ENCODE data around the gene PILRA. TPM values are rescaled to one million over a fixed set of nuclear protein-coding genes. Genes with fewer than 3 reads are reported as not detected.
"Not testable (repeated sequence)": the region's sequence is repeated elsewhere in the genome, so short reads cannot be mapped to it uniquely, and the experiment has no call there.

PILRA gene
- 10 to 100 TPM in 1 of 2 donors, 1 to 10 TPM in 1; 2.1 to 12.8 TPM for total RNA-seq
- 11.0 TPM for polyA plus RNA-seq (2013, experiment 1 of 2)
- 8.7 TPM for polyA plus RNA-seq (2013, experiment 2 of 2)
- long read RNA-seq, experiment 1: 0 reads
- long read RNA-seq, experiment 2: 0 reads
- long read RNA-seq, experiment 3, partial matches to known transcripts: 0 of 1 reads
- long read RNA-seq, experiment 3, other reads (novel, unspliced or antisense): 1 of 1 reads
- long read RNA-seq, experiment 4: 0 reads

DNA sequence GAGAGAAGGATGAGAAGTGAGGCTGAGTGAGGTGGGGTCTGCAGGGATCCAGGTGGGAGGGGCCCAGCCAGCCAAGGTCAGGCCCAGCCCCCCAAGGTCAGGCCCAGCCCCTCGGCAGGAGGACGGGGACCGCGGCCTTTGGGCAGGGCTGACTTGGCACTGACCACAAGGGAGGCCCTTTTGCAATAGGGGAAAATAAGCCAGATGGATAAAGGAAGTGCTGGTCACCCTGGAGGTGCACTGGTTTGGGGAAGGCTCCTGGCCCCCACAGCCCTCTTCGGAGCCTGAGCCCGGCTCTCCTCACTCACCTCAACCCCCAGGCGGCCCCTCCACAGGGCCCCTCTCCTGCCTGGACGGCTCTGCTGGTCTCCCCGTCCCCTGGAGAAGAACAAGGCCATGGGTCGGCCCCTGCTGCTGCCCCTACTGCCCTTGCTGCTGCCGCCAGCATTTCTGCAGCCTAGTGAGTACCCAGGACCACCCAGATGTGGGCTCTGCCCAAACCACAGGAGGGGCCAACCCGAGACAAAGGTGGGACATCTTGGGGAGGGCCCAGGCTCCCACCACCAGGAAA is at the start of gene PILRA:
Gene PILRA (plus strand): TSS at position 227 of the 571 bp plus-strand sequence. CDS start 170 bp downstream, at position 397.
- H3K4me1 ChIP-seq (ENCODE audit: control insufficient read depth, insufficient read depth, low read length): no peaks in the 10 kb centered on the region
- Mint-ChIP-seq H3K27ac (no peak within 1 kb of the TSS), H3K36me3 (ENCODE audit: low read depth) (no peaks in the 10 kb centered on the region), H3K4me3 (no peak within 1 kb of the TSS), H3K4me1 (peaks cover 5% of the 10 kb centered on the region), H3K27me3 (ENCODE audit: insufficient read depth) (no peaks in the 10 kb centered on the region), H3K9me3 (no peaks in the 10 kb centered on the region)
- H3K27me3 ChIP-seq (ENCODE audit: control insufficient read depth, insufficient read depth, low read length, poor library complexity, severe bottlenecking): no peaks in the 10 kb centered on the region
- H3K9ac ChIP-seq (ENCODE audit: extremely low read depth, low read length, poor library complexity, severe bottlenecking): no peak within 1 kb of the TSS
- WGBS, 2 experiments (ENCODE audit: insufficient coverage in 1 of 2, insufficient read length in 1 of 2): 84 to 93% methylated on average over 7 to 12 of the region's 12 CpGs
- no peaks in the 10 kb centered on the region for H3K9me3 ChIP-seq (ENCODE audit: control insufficient read depth, low read length)
- no peak within 1 kb of the TSS for H3K4me3 ChIP-seq (ENCODE audit: low read length)
- TF ChIP-seq, protein P1, sequence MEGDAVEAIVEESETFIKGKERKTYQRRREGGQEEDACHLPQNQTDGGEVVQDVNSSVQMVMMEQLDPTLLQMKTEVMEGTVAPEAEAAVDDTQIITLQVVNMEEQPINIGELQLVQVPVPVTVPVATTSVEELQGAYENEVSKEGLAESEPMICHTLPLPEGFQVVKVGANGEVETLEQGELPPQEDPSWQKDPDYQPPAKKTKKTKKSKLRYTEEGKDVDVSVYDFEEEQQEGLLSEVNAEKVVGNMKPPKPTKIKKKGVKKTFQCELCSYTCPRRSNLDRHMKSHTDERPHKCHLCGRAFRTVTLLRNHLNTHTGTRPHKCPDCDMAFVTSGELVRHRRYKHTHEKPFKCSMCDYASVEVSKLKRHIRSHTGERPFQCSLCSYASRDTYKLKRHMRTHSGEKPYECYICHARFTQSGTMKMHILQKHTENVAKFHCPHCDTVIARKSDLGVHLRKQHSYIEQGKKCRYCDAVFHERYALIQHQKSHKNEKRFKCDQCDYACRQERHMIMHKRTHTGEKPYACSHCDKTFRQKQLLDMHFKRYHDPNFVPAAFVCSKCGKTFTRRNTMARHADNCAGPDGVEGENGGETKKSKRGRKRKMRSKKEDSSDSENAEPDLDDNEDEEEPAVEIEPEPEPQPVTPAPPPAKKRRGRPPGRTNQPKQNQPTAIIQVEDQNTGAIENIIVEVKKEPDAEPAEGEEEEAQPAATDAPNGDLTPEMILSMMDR (conservative IDR thresholded peaks at IDR 0.05): no peak
- no peak for DNase-seq
- H3K36me3 ChIP-seq (ENCODE audit: control insufficient read depth, insufficient read depth, low read length): peaks cover 3% of the 10 kb centered on the region
- H3K27ac ChIP-seq (ENCODE audit: low read depth, low read length): no peak within 1 kb of the TSS

DNA sequence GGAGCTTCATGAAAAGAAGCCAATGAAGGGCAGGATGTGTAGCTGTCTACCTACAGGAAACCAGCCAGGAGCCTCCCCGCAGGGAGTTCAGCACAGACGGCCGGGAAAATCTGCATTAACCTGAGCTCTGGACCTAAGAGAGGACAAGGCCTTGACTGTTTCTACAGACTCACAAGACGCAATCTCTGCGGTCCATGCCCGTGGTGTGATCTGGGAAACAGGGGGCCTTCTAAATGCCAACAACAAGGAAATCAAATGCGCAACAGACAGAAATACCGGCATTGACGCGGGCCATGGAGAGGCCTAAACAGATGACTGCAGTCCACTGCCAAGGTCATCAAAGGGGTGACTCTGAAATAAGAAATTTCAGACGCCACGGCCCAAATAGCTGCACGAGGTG is 49.1 kb upstream of the PILRA start:
- not testable (repeated sequence) for H3K27ac Mint-ChIP-seq
- 94 to 100% methylated on average over 3 to 11 of the region's 13 CpGs for WGBS, 2 experiments (ENCODE audit: insufficient coverage in 1 of 2, insufficient read length in 1 of 2)

DNA sequence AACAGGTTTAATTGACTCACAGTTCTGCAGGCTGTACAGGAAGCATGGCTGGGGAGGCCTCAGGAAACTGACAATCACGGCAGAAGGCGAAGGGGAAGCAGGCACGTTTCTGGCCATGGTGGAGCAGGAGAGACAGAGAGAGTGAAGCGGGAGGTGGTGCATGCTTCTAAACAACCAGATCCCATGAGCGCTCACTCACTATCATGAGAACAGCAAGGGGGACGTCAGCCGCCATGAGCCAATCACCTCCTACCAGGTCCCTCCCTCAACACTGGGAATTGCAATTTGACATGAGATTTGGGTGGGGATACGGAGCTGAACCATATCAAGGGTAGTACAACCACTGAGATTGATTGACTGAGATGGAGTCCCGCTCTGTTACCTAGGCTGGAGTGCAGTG is 47.6 kb upstream of the PILRA start:
- H3K27me3 ChIP-seq (ENCODE audit: control insufficient read depth, insufficient read depth, low read length, poor library complexity, severe bottlenecking); H3K9me3 Mint-ChIP-seq; H3K27me3 Mint-ChIP-seq (ENCODE audit: insufficient read depth); H3K4me3 Mint-ChIP-seq; H3K4me3 ChIP-seq (ENCODE audit: low read length); H3K27ac ChIP-seq (ENCODE audit: low read depth, low read length); DNase-seq; H3K4me1 ChIP-seq (ENCODE audit: control insufficient read depth, insufficient read depth, low read length); H3K9ac ChIP-seq (ENCODE audit: extremely low read depth, low read length, poor library complexity, severe bottlenecking); H3K9me3 ChIP-seq (ENCODE audit: control insufficient read depth, low read length); H3K4me1 Mint-ChIP-seq; H3K27ac Mint-ChIP-seq: not testable (repeated sequence)
- whole genome bisulfite sequencing, 2 experiments (ENCODE audit: insufficient coverage in 1 of 2, insufficient read length in 1 of 2): 88 to 95% methylated on average over 5 to 9 of the region's 9 CpGs
- H3K36me3 ChIP-seq (ENCODE audit: control insufficient read depth, insufficient read depth, low read length): peaks cover 11% of the 10 kb centered on the region
- peaks cover 39% of the 10 kb centered on the region for H3K36me3 Mint-ChIP-seq (ENCODE audit: low read depth)

More for the DNA sequence above, 49.1 kb upstream of the PILRA start:
- not testable (repeated sequence) for DNase-seq; H3K27me3 ChIP-seq (ENCODE audit: control insufficient read depth, insufficient read depth, low read length, poor library complexity, severe bottlenecking); H3K4me1 Mint-ChIP-seq; H3K27ac ChIP-seq (ENCODE audit: low read depth, low read length); H3K4me3 ChIP-seq (ENCODE audit: low read length); H3K27me3 Mint-ChIP-seq (ENCODE audit: insufficient read depth); H3K9ac ChIP-seq (ENCODE audit: extremely low read depth, low read length, poor library complexity, severe bottlenecking); H3K9me3 Mint-ChIP-seq; H3K4me3 Mint-ChIP-seq; H3K4me1 ChIP-seq (ENCODE audit: control insufficient read depth, insufficient read depth, low read length); H3K9me3 ChIP-seq (ENCODE audit: control insufficient read depth, low read length)
- H3K36me3 Mint-ChIP-seq (ENCODE audit: low read depth): peaks cover 48% of the 10 kb centered on the region
- H3K36me3 ChIP-seq (ENCODE audit: control insufficient read depth, insufficient read depth, low read length): peaks cover 15% of the 10 kb centered on the region

DNA sequence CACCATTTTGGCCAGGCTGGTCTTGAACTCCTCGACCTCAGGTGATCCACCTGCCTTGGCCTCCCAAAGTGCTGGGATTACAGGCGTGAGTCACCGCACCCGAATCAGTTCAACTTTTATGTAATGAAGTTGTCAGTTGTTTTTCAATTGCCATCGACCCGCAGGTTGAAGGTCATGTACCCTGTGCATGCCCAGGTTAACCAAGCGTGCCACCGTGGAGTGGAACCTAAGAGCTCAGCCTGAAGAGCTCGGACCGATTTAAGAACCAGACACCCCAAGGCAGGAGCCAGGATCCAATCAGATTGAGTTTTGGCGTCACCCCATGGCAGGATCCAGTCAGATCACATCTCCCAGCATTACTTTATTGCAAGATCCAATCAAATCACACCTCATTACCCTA is 46.4 kb upstream of the PILRA start:
- H3K36me3 Mint-ChIP-seq (ENCODE audit: low read depth): peaks cover 36% of the 10 kb centered on the region
- H3K27me3 Mint-ChIP-seq (ENCODE audit: insufficient read depth); H3K4me3 Mint-ChIP-seq: not testable (repeated sequence)

DNA sequence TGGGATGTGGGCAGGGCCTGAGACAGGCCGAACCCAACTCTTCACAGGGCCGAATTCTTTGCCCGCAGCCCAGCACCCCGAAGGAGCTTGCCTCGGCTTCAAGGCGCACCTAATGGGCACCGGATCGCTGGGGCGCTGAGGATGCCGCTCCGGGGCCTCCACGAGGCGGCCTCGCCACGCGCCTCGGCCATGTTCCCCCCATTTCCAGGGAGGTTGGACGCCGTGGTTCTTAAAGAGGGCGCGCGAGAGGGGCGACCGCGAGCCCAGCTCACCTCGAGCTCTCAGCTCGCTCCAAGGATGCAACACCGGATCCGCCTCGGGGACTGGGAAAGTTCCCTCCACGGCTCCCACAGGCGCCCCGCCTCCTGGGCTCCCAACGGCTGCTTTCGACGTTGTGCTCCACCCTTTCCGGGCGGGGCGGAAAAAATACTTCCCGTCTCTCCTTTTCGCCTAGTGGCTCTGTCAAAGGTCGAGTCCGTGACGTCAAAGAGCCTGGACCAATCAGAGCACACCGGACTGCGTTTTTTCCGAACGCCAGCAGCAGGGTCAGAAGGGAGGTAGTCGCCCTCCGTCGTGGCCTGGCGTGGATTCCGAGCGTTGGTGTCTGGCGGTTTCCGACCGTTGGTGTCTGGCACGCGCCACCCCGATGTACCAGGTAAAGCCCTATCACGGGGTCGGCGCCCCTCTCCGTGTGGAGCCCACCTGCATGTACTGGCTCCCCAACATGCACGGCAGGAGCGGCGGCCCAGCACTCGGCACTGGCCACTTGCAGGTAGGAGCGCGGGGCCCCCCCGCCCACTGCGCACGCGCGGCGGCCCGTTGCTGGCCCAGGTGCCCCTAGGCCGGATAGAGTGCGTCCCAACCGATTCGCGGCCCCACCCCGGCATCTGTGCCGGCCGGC is 37.5 kb upstream of the PILRA start:
- Mint-ChIP-seq H3K36me3 (ENCODE audit: low read depth) (peaks cover 20% of the 10 kb centered on the region), H3K4me3 (peak overlapping the region; percentile 85), H3K27ac (peak overlapping the region; percentile 99)
- H3K4me3 ChIP-seq (ENCODE audit: low read length): peak overlapping the region; percentile 79
- H3K27me3 Mint-ChIP-seq (ENCODE audit: insufficient read depth); H3K9me3 ChIP-seq (ENCODE audit: control insufficient read depth, low read length); H3K4me1 Mint-ChIP-seq; H3K9me3 Mint-ChIP-seq; H3K4me1 ChIP-seq (ENCODE audit: control insufficient read depth, insufficient read depth, low read length); H3K27me3 ChIP-seq (ENCODE audit: control insufficient read depth, insufficient read depth, low read length, poor library complexity, severe bottlenecking); H3K36me3 ChIP-seq (ENCODE audit: control insufficient read depth, insufficient read depth, low read length): not testable (repeated sequence)
- WGBS, 2 experiments (ENCODE audit: insufficient coverage in 1 of 2, insufficient read length in 1 of 2): 0% methylated on average over 18 to 81 of the region's 85 CpGs
- H3K9ac ChIP-seq (ENCODE audit: extremely low read depth, low read length, poor library complexity, severe bottlenecking): peak overlapping the region; percentile 69
- H3K27ac ChIP-seq (ENCODE audit: low read depth, low read length): peak overlapping the region; percentile 77
- DNase-seq: peak; percentile 96

More for the DNA sequence above, 46.4 kb upstream of the PILRA start:
- not testable (repeated sequence) for H3K36me3 ChIP-seq (ENCODE audit: control insufficient read depth, insufficient read depth, low read length); H3K4me3 ChIP-seq (ENCODE audit: low read length); H3K9ac ChIP-seq (ENCODE audit: extremely low read depth, low read length, poor library complexity, severe bottlenecking); H3K4me1 Mint-ChIP-seq; H3K4me1 ChIP-seq (ENCODE audit: control insufficient read depth, insufficient read depth, low read length); H3K9me3 Mint-ChIP-seq; H3K27me3 ChIP-seq (ENCODE audit: control insufficient read depth, insufficient read depth, low read length, poor library complexity, severe bottlenecking); H3K27ac Mint-ChIP-seq; H3K9me3 ChIP-seq (ENCODE audit: control insufficient read depth, low read length); DNase-seq; H3K27ac ChIP-seq (ENCODE audit: low read depth, low read length)
- WGBS, 2 experiments (ENCODE audit: insufficient coverage in 1 of 2, insufficient read length in 1 of 2): 98 to 100% methylated on average over 1 to 7 of the region's 11 CpGs

DNA sequence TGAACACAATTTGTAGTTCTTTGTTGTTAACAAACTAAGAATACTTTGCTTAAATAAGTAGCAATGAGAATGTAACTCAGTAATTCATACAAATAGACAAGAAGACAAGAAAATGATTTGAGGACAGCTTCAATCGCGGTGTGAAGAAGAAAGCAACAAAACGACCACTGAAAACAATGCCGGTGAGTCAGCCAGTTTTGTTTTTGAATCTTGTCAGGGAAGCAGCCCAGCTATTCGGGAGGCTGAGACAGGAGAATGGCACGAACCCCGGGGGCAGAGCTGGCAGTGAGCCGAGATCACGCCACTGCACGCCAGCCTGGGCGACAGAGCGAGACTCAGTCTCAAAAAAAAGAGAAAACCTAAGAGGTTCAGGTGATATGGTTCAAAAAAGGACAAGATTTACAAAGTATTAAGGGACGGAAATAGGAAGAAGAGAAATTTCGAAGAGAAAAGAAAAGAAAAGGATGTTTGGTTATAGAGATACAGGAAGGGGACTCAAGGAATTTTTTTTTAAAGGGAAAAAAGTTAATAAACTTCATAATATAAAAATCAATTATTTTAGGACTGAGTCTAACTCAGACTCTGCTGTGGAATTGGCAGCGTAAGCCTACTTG is 35.1 kb upstream of the PILRA start:
- not testable (repeated sequence) for H3K4me1 Mint-ChIP-seq; H3K4me3 ChIP-seq (ENCODE audit: low read length); H3K9me3 ChIP-seq (ENCODE audit: control insufficient read depth, low read length); H3K27ac ChIP-seq (ENCODE audit: low read depth, low read length); DNase-seq; H3K4me1 ChIP-seq (ENCODE audit: control insufficient read depth, insufficient read depth, low read length); H3K9ac ChIP-seq (ENCODE audit: extremely low read depth, low read length, poor library complexity, severe bottlenecking); H3K4me3 Mint-ChIP-seq; H3K27me3 Mint-ChIP-seq (ENCODE audit: insufficient read depth); H3K27me3 ChIP-seq (ENCODE audit: control insufficient read depth, insufficient read depth, low read length, poor library complexity, severe bottlenecking); H3K9me3 Mint-ChIP-seq
- H3K36me3 Mint-ChIP-seq (ENCODE audit: low read depth): peaks cover 35% of the 10 kb centered on the region
- peak overlapping the region; percentile 17 for H3K27ac Mint-ChIP-seq
- WGBS, 2 experiments (ENCODE audit: insufficient coverage in 1 of 2, insufficient read length in 1 of 2): 89 to 91% methylated on average over 10 to 15 of the region's 15 CpGs
- H3K36me3 ChIP-seq (ENCODE audit: control insufficient read depth, insufficient read depth, low read length): peaks cover 20% of the 10 kb centered on the region
